H1 (cell line): Measurements from ENCODE around the gene PHACTR1. TPM values are rescaled to one million over a fixed set of nuclear protein-coding genes. Genes with fewer than 3 reads are reported as not detected.

Experiments
- CTCF ChIA-PET: fragments of 300-600 bp; sonication (Branson Sonifier 250); formaldehyde crosslinking; loops from one replicate; lab custom pipeline; 2021; ENCODE audit not compliant: partially characterized antibody; lab: Charles Lee
- POLR2A ChIA-PET: fragments of 300-600 bp; sonication (Branson Sonifier 250); formaldehyde crosslinking; loops from one replicate; lab custom pipeline; 2021; ENCODE audit warnings: inconsistent platforms; ENCODE audit not compliant: partially characterized antibody; lab: Charles Lee
- DNase-seq, 2 experiments: peaks; one replicate each; pipeline versions ENCODE4 v3.0.0 to v3.0.0-alpha.2; 2010 to 2022; ENCODE audit warnings: low spot score in 2 of 2, low read depth in 1 of 2, mixed read lengths in 1 of 2
- FAIRE-seq: peaks from 2 replicates; lab custom pipeline; 2011; peaks lifted over from hg19 to GRCh38; lab: Jason Lieb, UNC
- H2AFZ ChIP-seq: 2 replicates; pipeline ENCODE4 v1.8.1; 2012; ENCODE audit warnings: low read length, inconsistent platforms
- H2AK5ac ChIP-seq: 2 replicates; pipeline ENCODE4 v1.6.1; 2013; ENCODE audit warnings: low read depth, low read length
- H2BK120ac ChIP-seq: replicated peaks from 2 replicates; pipeline ENCODE3; 2013; ENCODE audit warnings: low read depth, low read length, inconsistent platforms
- H2BK12ac ChIP-seq: 2 replicates; pipeline ENCODE4 v1.6.1; 2013; ENCODE audit warnings: low read depth, low read length
- H2BK15ac ChIP-seq: 2 replicates; pipeline ENCODE4 v1.6.1; 2013; ENCODE audit warnings: low read length
- H2BK20ac ChIP-seq: 2 replicates; pipeline ENCODE4 v1.6.1; 2013; ENCODE audit warnings: low read length
- H2BK5ac ChIP-seq: 2 replicates; pipeline ENCODE4 v1.6.1; 2013; ENCODE audit warnings: low read depth, low read length
- H3K14ac ChIP-seq: 2 replicates; pipeline ENCODE4 v1.6.1; 2013; ENCODE audit warnings: inconsistent platforms; ENCODE audit not compliant: insufficient read length
- H3K18ac ChIP-seq: 2 replicates; pipeline ENCODE4 v1.6.1; 2013; ENCODE audit warnings: low read length; ENCODE audit errors: extremely low read depth
- H3K23ac ChIP-seq: 2 replicates; pipeline ENCODE4 v1.6.1; 2013; ENCODE audit warnings: inconsistent platforms; ENCODE audit not compliant: insufficient read length
- H3K23me2 ChIP-seq: 2 replicates; pipeline ENCODE4 v1.6.1; 2013; ENCODE audit warnings: low read depth, low read length
- H3K27ac ChIP-seq: 2 replicates; pipeline ENCODE4 v1.6.1; 2011; ENCODE audit warnings: low read depth, low read length, inconsistent platforms
- H3K27me3 ChIP-seq, 4 experiments: replicated peaks in 1 of 4; 1 replicate in 1 of 4; 2 replicates in 3 of 4; pipeline versions ENCODE4 v1.6.1 to v1.8.1; 2011 to 2013; ENCODE audit warnings: low read length in 3 of 4, mild to moderate bottlenecking in 3 of 4, inconsistent platforms in 2 of 4, mixed read lengths in 2 of 4, moderate library complexity in 1 of 4; ENCODE audit not compliant: control insufficient read depth in 3 of 4, insufficient read depth in 3 of 4; ENCODE audit errors: extremely low read depth in 1 of 4
- H3K36me3 ChIP-seq, 4 experiments: 2 replicates each; pipeline versions ENCODE4 v1.6.1 to v1.8.1; 2011 to 2013; ENCODE audit warnings: mild to moderate bottlenecking in 4 of 4, low read length in 3 of 4, moderate library complexity in 2 of 4, control low read depth in 1 of 4, inconsistent platforms in 1 of 4; ENCODE audit not compliant: insufficient read depth in 4 of 4, control insufficient read depth in 2 of 4
- H3K4ac ChIP-seq: replicated peaks from 2 replicates; pipeline ENCODE3; 2013; ENCODE audit warnings: low read length, low read depth, mixed read lengths, inconsistent platforms; ENCODE audit not compliant: insufficient read length
- H3K4me1 ChIP-seq, 4 experiments: replicated peaks in 1 of 4; 1 replicate in 1 of 4; 2 replicates in 3 of 4; pipeline versions ENCODE4 v1.6.1 to v1.8.1; 2011 to 2013; ENCODE audit warnings: low read length in 3 of 4, inconsistent platforms in 2 of 4, mixed read lengths in 1 of 4; ENCODE audit not compliant: insufficient read depth in 4 of 4, control insufficient read depth in 3 of 4
- H3K4me2 ChIP-seq, 2 experiments: 2 replicates each; pipeline versions ENCODE4 v1.6.1 to v1.8.1; 2011 to 2013; ENCODE audit warnings: low read depth in 2 of 2, low read length in 2 of 2, control low read depth in 1 of 2, inconsistent platforms in 1 of 2, mild to moderate bottlenecking in 1 of 2; ENCODE audit not compliant: insufficient read depth in 1 of 2
- H3K4me3 ChIP-seq, 4 experiments: fragments of 200-600, 300-600 bp in 1 of 4; sonication (generic), shearing (Covaris generic), sonication (Bioruptor Twin) in 1 of 4; 2 replicates each; pipeline versions ENCODE4 v1.5.1 to v1.8.1; 2011 to 2016; ENCODE audit warnings: low read length in 4 of 4, low read depth in 3 of 4, control low read depth in 2 of 4, inconsistent platforms in 2 of 4, mild to moderate bottlenecking in 2 of 4, mixed read lengths in 1 of 4, moderate library complexity in 1 of 4; ENCODE audit not compliant: insufficient read depth in 2 of 4; ENCODE audit errors: extremely low read depth in 1 of 4
- H3K56ac ChIP-seq: replicated peaks from 2 replicates; pipeline ENCODE3; 2013; ENCODE audit warnings: low read depth, mild to moderate bottlenecking, mixed read lengths, low read length, inconsistent platforms; ENCODE audit not compliant: insufficient read length
- H3K79me1 ChIP-seq: 2 replicates; pipeline ENCODE4 v1.6.1; 2013; ENCODE audit warnings: low read depth, low read length, control low read depth
- H3K79me2 ChIP-seq, 2 experiments: 2 replicates each; pipeline versions ENCODE4 v1.6.1 to v1.8.1; 2012 to 2013; ENCODE audit warnings: low read length in 2 of 2, mild to moderate bottlenecking in 2 of 2, inconsistent platforms in 1 of 2; ENCODE audit not compliant: insufficient read depth in 2 of 2, control insufficient read depth in 1 of 2
- H3K9ac ChIP-seq, 4 experiments: replicated peaks in 1 of 4; 1 replicate in 1 of 4; 2 replicates in 3 of 4; pipeline versions ENCODE4 v1.6.1 to v1.8.1; 2011 to 2013; ENCODE audit warnings: low read depth in 3 of 4, low read length in 3 of 4, control low read depth in 2 of 4, mild to moderate bottlenecking in 2 of 4, moderate library complexity in 2 of 4, inconsistent platforms in 1 of 4; ENCODE audit errors: extremely low read depth in 1 of 4
- H3K9me3 ChIP-seq, 2 experiments: 2 replicates each; pipeline versions ENCODE4 v1.6.1 to v1.8.1; 2012 to 2013; ENCODE audit warnings: mild to moderate bottlenecking in 2 of 2, moderate library complexity in 2 of 2, control low read depth in 1 of 2, inconsistent platforms in 1 of 2, low read depth in 1 of 2, low read length in 1 of 2, mixed read lengths in 1 of 2; ENCODE audit not compliant: insufficient read depth in 2 of 2
- H4K20me1 ChIP-seq, 2 experiments: replicated peaks in 1 of 2; 2 replicates each; pipeline versions ENCODE3 to v1.8.1; 2011 to 2013; ENCODE audit warnings: inconsistent platforms in 2 of 2, low read length in 2 of 2, mild to moderate bottlenecking in 1 of 2; ENCODE audit not compliant: insufficient read depth in 2 of 2, control insufficient read depth in 1 of 2
- H4K5ac ChIP-seq: 2 replicates; pipeline ENCODE4 v1.6.1; 2013; ENCODE audit warnings: low read length, low read depth, mixed read lengths, inconsistent platforms; ENCODE audit not compliant: insufficient read length
- H4K8ac ChIP-seq: 2 replicates; pipeline ENCODE4 v1.8.0; 2013; ENCODE audit warnings: mild to moderate bottlenecking, moderate library complexity, low read length, inconsistent platforms; ENCODE audit not compliant: insufficient read depth; ENCODE audit errors: extremely low read depth
- H4K91ac ChIP-seq: replicated peaks from 2 replicates; pipeline ENCODE3; 2013; ENCODE audit warnings: low read length, mixed read lengths, inconsistent platforms; ENCODE audit not compliant: insufficient read length
- BRCA1 ChIP-seq: IDR thresholded peaks from 2 replicates; pipeline ENCODE4 v1.6.1; 2012; ENCODE audit warnings: low read depth, low read length, improper control_type of control experiment
- CHD1 ChIP-seq: IDR thresholded peaks from 2 replicates; pipeline ENCODE4 v1.6.1; 2012; ENCODE audit warnings: low read depth, low read length, improper control_type of control experiment
- CHD2 ChIP-seq: IDR thresholded peaks from 2 replicates; pipeline ENCODE4 v1.6.1; 2012; ENCODE audit warnings: low read length, improper control_type of control experiment
- CREB1 ChIP-seq: IDR thresholded peaks from 2 replicates; pipeline ENCODE4 v1.6.1; 2012; ENCODE audit warnings: inconsistent platforms
- POU5F1 ChIP-seq: IDR thresholded peaks from 2 replicates; pipeline ENCODE4 v1.6.1; 2011; ENCODE audit warnings: low read depth, mild to moderate bottlenecking, low read length, moderate library complexity
- RFX5 ChIP-seq: IDR thresholded peaks from 2 replicates; pipeline ENCODE4 v1.6.1; 2011; ENCODE audit warnings: low read depth, low read length, improper control_type of control experiment, borderline replicate concordance
- RNF2 ChIP-seq: fragments of 200-900, 300-1000 bp; sonication (generic); IDR thresholded peaks from 2 replicates; pipeline ENCODE4 v1.7.1; 2016; ENCODE audit warnings: borderline replicate concordance, low read depth, mild to moderate bottlenecking, antibody characterized with exemption, low read length; ENCODE audit not compliant: poor library complexity, severe bottlenecking; ENCODE audit errors: missing control alignments
- SRF ChIP-seq: IDR thresholded peaks from 2 replicates; pipeline ENCODE4 v1.6.1; 2011; ENCODE audit warnings: mild to moderate bottlenecking, low read depth, low read length, moderate library complexity
- TAF1 ChIP-seq: IDR thresholded peaks from 2 replicates; pipeline ENCODE4 v1.6.1; 2011; ENCODE audit warnings: mild to moderate bottlenecking, low read depth, low read length
- WGBS, 2 experiments: shearing (Covaris generic) in 1 of 2; methylation state at CpG; one replicate each; pipeline versions ENCODE4 v1.1.6 to v1.1.7; 2013 to 2015; ENCODE audit warnings: low lambda C conversion rate in 2 of 2, mixed read lengths in 2 of 2, inconsistent platforms in 1 of 2, low coverage in 1 of 2, missing lambda C conversion rate in 1 of 2; ENCODE audit not compliant: insufficient replicate concordance in 2 of 2, insufficient coverage in 1 of 2, insufficient read length in 1 of 2; ENCODE audit errors: extremely low coverage in 1 of 2, missing lambda C conversion rate in 1 of 2; 5-methylcytosine and 5-hydroxymethylcytosine counted together
- long read RNA-seq, 2 experiments: library from RNA in 1 of 2; library from capped mRNA in 1 of 2; stranded (forward); transcript quantifications; one replicate each; pipeline ENCODE4 v2.0.0, GENCODE V29; 2021; ENCODE audit warnings: inconsistent platforms in 1 of 2
- polyA minus RNA-seq, 3 experiments: library from RNA; depleted of rRNA, polyadenylated mRNA; stranded (reverse); fragments of >200 nt; gene quantifications; 1 replicate in 2 of 3; 2 replicates in 1 of 3; pipeline ENCODE4 v1.2.3, GENCODE V29; 2011
- polyA plus RNA-seq, 7 experiments: library from polyadenylated mRNA; depleted of rRNA in 3 of 7; stranded (reverse) in 5 of 7; unstranded in 2 of 7; fragments of >200 nt in 5 of 7; fragments of 200-250 nt in 2 of 7; gene quantifications; 1 replicate in 5 of 7; 2 replicates in 1 of 7; 4 replicates in 1 of 7; pipeline versions ENCODE4 v1.2.1 to v1.2.3, GENCODE V29; 2011 to 2013; ENCODE audit warnings: missing spikeins in 2 of 7, mixed read lengths in 2 of 7
- total RNA-seq: library from RNA; stranded (reverse); fragmentation: NEBNext Ultra II Directional; extraction: Animal tissue kit (Norgen Biotek cat#: 25700); gene quantifications from 2 replicates; pipeline ENCODE4 v1.2.1, GENCODE V29; 2021
- TF ChIP-seq, protein P1 (sequence below): IDR thresholded peaks from 2 replicates; pipeline ENCODE4 v1.6.1; 2012; ENCODE audit warnings: low read length, inconsistent platforms

The PHACTR1 gene
- total RNA-seq (17.1 and 17.3 TPM in 2 replicates), polyA plus RNA-seq (2011; rRNA removed) (3.9 and 5.0 TPM in 2 replicates), polyA minus RNA-seq (2011; rRNA and poly(A)+ RNA removed) (14.2 and 16.8 TPM in 2 replicates)
- 4.6 TPM for polyA plus RNA-seq (2011; cell fraction: cytosol; rRNA removed)
- polyA plus RNA-seq (2011; cell fraction: nucleus; rRNA removed): 8.7 TPM
- polyA plus RNA-seq (2012, experiment 1 of 2): 8.6 to 11.9 TPM (median 10.7 TPM) in 4 replicates
- polyA plus RNA-seq (2012, experiment 2 of 2): 2.9 TPM
- polyA plus RNA-seq (2013, experiment 1 of 2): 8.1 TPM
- 7.0 TPM for polyA plus RNA-seq (2013, experiment 2 of 2)
- polyA minus RNA-seq (2011; cell fraction: cytosol; rRNA and poly(A)+ RNA removed): 8.4 TPM
- 24.2 TPM for polyA minus RNA-seq (2011; cell fraction: nucleus; rRNA and poly(A)+ RNA removed)
- long read RNA-seq, experiment 1, partial matches to known transcripts: 0 of 3 reads
- long read RNA-seq, experiment 1, other reads (novel, unspliced or antisense): 3 of 3 reads
- long read RNA-seq, experiment 2, partial matches to known transcripts: 0 of 1 reads
- long read RNA-seq, experiment 2, other reads (novel, unspliced or antisense): 1 of 1 reads

DNA sequence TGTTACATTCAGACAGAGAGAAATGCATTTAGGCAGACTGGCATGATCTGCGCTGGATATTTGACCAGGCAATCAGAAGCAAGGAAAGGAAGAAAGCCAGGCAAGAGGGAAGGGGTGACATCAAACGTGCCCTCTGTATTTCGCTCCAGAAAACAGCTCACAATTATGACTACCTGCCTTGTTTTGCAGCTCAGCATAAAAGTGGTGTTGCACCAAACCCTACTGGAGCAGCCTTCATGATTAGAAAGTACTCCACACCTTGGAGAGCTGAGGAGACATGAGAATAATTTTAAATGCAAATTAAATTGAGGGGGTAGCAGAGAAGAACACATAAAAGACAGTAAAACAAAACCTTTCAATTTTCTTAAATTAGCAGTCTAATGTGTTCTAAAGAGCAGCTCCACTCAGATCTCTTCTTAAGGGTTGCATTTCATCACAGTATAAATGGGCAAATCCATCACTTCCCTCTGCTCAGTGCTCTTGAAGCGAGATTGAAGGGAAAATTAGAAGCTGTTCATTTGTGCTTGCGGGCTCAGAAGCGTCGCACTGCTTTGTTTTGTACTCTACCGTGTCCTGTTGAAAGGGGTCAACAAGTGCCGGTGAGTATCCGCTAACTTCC, at the start of gene PHACTR1:
PHACTR1 (plus strand) TSS at position 470 of the 619 bp plus-strand sequence.
- H2AFZ ChIP-seq: no peak within 1 kb of the TSS
- H2AK5ac ChIP-seq: no peak within 1 kb of the TSS
- H3K36me3 ChIP-seq: no peaks in the 10 kb centered on the region
- H4K91ac ChIP-seq: no peak within 1 kb of the TSS
- H3K4me3 ChIP-seq: no peak within 1 kb of the TSS
- no peaks in the 10 kb centered on the region for H3K27me3 ChIP-seq
- H3K56ac ChIP-seq: no peak within 1 kb of the TSS
- no peaks in the 10 kb centered on the region for H3K23me2 ChIP-seq
- no peaks in the 10 kb centered on the region for H4K20me1 ChIP-seq
- 89% methylated on average over 10 of the region's 10 CpGs; no CpG with 5 or more reads in 1 of the 2 experiments for WGBS, 2 experiments
- H2BK5ac ChIP-seq: no peak within 1 kb of the TSS
- FAIRE-seq (no peak), DNase-seq (no peak)
- no peaks in the 10 kb centered on the region for H3K79me2 ChIP-seq
- no peak within 1 kb of the TSS for H3K4ac ChIP-seq
- no peaks in the 10 kb centered on the region for H3K4me1 ChIP-seq
- H4K5ac ChIP-seq: no peak within 1 kb of the TSS
- H2BK15ac ChIP-seq: no peak within 1 kb of the TSS
- H3K23ac ChIP-seq: no peak within 1 kb of the TSS
- no peak within 1 kb of the TSS for H3K18ac ChIP-seq
- H3K79me1 ChIP-seq: no peaks in the 10 kb centered on the region
- POLR2A ChIA-PET: no interaction called here
- no peak within 1 kb of the TSS for H3K4me2 ChIP-seq
- no peak within 1 kb of the TSS for H4K8ac ChIP-seq
- no peaks in the 10 kb centered on the region for H3K9me3 ChIP-seq
- H2BK20ac ChIP-seq: no peak within 1 kb of the TSS
- CTCF ChIA-PET: no interaction called here
- H2BK120ac ChIP-seq: no peak within 1 kb of the TSS
- H3K9ac ChIP-seq: no peak within 1 kb of the TSS
- no peak within 1 kb of the TSS for H2BK12ac ChIP-seq
- no peak within 1 kb of the TSS for H3K27ac ChIP-seq
- H3K14ac ChIP-seq: no peak within 1 kb of the TSS
- TF ChIP-seq RNF2 (no peak), TAF1 (no peak), RFX5 (no peak), POU5F1 (no peak), SRF (no peak), CREB1 (no peak), BRCA1 (no peak), CHD1 (no peak), CHD2 (no peak)
- TF ChIP-seq, protein P1, sequence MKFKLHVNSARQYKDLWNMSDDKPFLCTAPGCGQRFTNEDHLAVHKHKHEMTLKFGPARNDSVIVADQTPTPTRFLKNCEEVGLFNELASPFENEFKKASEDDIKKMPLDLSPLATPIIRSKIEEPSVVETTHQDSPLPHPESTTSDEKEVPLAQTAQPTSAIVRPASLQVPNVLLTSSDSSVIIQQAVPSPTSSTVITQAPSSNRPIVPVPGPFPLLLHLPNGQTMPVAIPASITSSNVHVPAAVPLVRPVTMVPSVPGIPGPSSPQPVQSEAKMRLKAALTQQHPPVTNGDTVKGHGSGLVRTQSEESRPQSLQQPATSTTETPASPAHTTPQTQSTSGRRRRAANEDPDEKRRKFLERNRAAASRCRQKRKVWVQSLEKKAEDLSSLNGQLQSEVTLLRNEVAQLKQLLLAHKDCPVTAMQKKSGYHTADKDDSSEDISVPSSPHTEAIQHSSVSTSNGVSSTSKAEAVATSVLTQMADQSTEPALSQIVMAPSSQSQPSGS: no peak
